Endodermal cell (in vitro differentiated cells): ENCODE results near the gene ZFTA. TPM values are rescaled to one million over a fixed set of nuclear protein-coding genes. Genes with fewer than 3 reads are reported as not detected.
"Not testable (repeated sequence)": the region's sequence is repeated elsewhere in the genome, so short reads cannot be mapped to it uniquely, and the experiment has no call there.

Source experiments
- DNase-seq: peaks from one replicate; pipeline ENCODE4 v3.0.0-alpha.2; 2017
- H3K27ac ChIP-seq: 2 replicates; pipeline ENCODE4 v1.5.1; 2013; ENCODE audit warnings: mild to moderate bottlenecking, low read depth, low read length, moderate library complexity
- H3K27me3 ChIP-seq: 2 replicates; pipeline ENCODE4 v1.6.1; 2013; ENCODE audit warnings: mild to moderate bottlenecking, low read length, moderate library complexity; ENCODE audit not compliant: insufficient read depth, control insufficient read depth, poor library complexity, severe bottlenecking
- H3K36me3 ChIP-seq: 2 replicates; pipeline ENCODE4 v1.7.0; 2013; ENCODE audit warnings: mild to moderate bottlenecking, low read length, moderate library complexity; ENCODE audit not compliant: control insufficient read depth, insufficient read depth
- H3K4me1 ChIP-seq: one replicate; pipeline ENCODE4 v1.7.0; 2013; ENCODE audit warnings: low read length; ENCODE audit not compliant: control insufficient read depth, insufficient read depth
- H3K4me3 ChIP-seq: 2 replicates; pipeline ENCODE4 v1.5.1; 2013; ENCODE audit warnings: mild to moderate bottlenecking, low read length, moderate library complexity
- H3K9ac ChIP-seq: 2 replicates; pipeline ENCODE4 v1.6.1; 2013; ENCODE audit warnings: mild to moderate bottlenecking, low read length, moderate library complexity; ENCODE audit not compliant: poor library complexity, severe bottlenecking; ENCODE audit errors: extremely low read depth
- H3K9me3 ChIP-seq: 2 replicates; pipeline ENCODE4 v1.6.1; 2013; ENCODE audit warnings: mild to moderate bottlenecking, low read length, moderate library complexity; ENCODE audit not compliant: control insufficient read depth
- H3K27ac Mint-ChIP-seq: 2 replicates; pipeline ENCODE4 v1.8.0; 2020; ENCODE audit warnings: mixed read lengths
- H3K27me3 Mint-ChIP-seq: 2 replicates; pipeline ENCODE4 v1.8.0; 2021; ENCODE audit warnings: mild to moderate bottlenecking, mixed read lengths; ENCODE audit not compliant: insufficient read depth
- H3K36me3 Mint-ChIP-seq: 2 replicates; pipeline ENCODE4 v1.8.0; 2020; ENCODE audit warnings: low read depth, mixed read lengths
- H3K4me1 Mint-ChIP-seq: 2 replicates; pipeline ENCODE4 v1.8.0; 2020; ENCODE audit warnings: mixed read lengths
- H3K4me3 Mint-ChIP-seq: 2 replicates; pipeline ENCODE4 v1.8.0; 2020; ENCODE audit warnings: mild to moderate bottlenecking, moderate library complexity, mixed read lengths
- H3K9me3 Mint-ChIP-seq: 2 replicates; pipeline ENCODE4 v1.8.0; 2020; ENCODE audit warnings: mild to moderate bottlenecking, mixed read lengths
- CTCF ChIP-seq: fragments of 200-600 bp; sonication (generic); conservative IDR thresholded peaks from 2 replicates; pipeline ENCODE4 v1.5.0; 2021; ENCODE audit warnings: antibody characterized with exemption, mild to moderate bottlenecking
- WGBS, 2 experiments: methylation state at CpG; one replicate each; pipeline versions ENCODE4 v1.1.5 to v1.1.7; 2013; ENCODE audit warnings: missing lambda C conversion rate in 2 of 2, mixed read lengths in 1 of 2; ENCODE audit not compliant: insufficient coverage in 1 of 2, insufficient read length in 1 of 2; 5-methylcytosine and 5-hydroxymethylcytosine counted together
- total RNA-seq, 2 donors: library from RNA; stranded (reverse); fragmentation: NEBNext Ultra II Directional in 1 of 2; extraction: Animal tissue kit (Norgen Biotek cat#: 25700) in 1 of 2; gene quantifications; 2 replicates in 1 of 2; 3 replicates in 1 of 2; pipeline ENCODE4 v1.2.1, GENCODE V29; 2021

Gene ZFTA
- total RNA-seq, 2 donors from 2014 or later = 31.9 to 38.0 TPM

- H3K4me3 Mint-ChIP-seq = no peak overlapping the region
These were observed 14.2 kb upstream of the ZFTA start for GRCh38 chr11:63782749-63783148.

DNA sequence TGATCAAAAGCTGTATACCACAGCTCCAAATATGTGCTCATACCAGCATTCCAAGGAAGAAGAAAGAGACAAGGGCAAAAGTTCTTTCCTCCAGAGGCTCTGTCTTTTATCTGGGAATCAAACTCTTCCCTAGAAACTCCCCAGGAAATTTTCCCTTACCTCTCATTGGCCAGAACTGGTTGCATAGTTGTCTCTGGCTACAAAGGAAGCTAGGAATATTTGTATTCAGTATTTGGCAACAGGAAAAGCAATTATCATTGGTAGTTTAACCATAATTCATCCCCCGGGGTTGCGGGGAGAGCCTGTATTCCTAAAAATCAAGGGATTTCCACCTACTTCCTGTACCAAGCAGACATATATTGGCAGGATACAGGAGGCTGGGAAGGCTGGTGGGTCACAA lies 10.5 kb upstream of the ZFTA start:
- Histone ChIP-seq H3K4me1 (no peaks in the 10 kb centered on the region), H3K36me3 (no peaks in the 10 kb centered on the region), H3K4me3 (no peak overlapping the region), H3K27ac (no peak overlapping the region), H3K27me3 (no peaks in the 10 kb centered on the region), H3K9me3 (no peaks in the 10 kb centered on the region), H3K9ac (no peak overlapping the region)
- Mint-ChIP-seq H3K36me3 (no peaks in the 10 kb centered on the region), H3K4me1 (no peaks in the 10 kb centered on the region), H3K27ac (no peak overlapping the region), H3K27me3 (peaks cover 22% of the 10 kb centered on the region), H3K4me3 (no peak overlapping the region), H3K9me3 (no peaks in the 10 kb centered on the region)
- TF ChIP-seq CTCF = no peak
- no peak for DNase-seq
- 91% methylated on average over 2 of the region's 2 CpGs; no CpG with 5 or more reads in 1 of the 2 experiments for WGBS, 2 experiments

More at GRCh38 chr11:63782749-63783148, 14.2 kb upstream of the ZFTA start:
- no peak for DNase-seq
- 94 to 100% methylated on average over 3 to 6 of the region's 6 CpGs for WGBS, 2 experiments
- H3K27ac Mint-ChIP-seq = no peak overlapping the region
- no peaks in the 10 kb centered on the region for H3K4me1 Mint-ChIP-seq
- peaks cover 9% of the 10 kb centered on the region for H3K27me3 Mint-ChIP-seq
- H3K9me3 Mint-ChIP-seq = no peaks in the 10 kb centered on the region
- no peak overlapping the region for H3K4me3 ChIP-seq
- no peaks in the 10 kb centered on the region for H3K36me3 Mint-ChIP-seq
- H3K27ac ChIP-seq = no peak overlapping the region
- H3K9me3 ChIP-seq = no peaks in the 10 kb centered on the region
- H3K9ac ChIP-seq = no peak overlapping the region
- TF ChIP-seq CTCF = no peak
- H3K36me3 ChIP-seq = no peaks in the 10 kb centered on the region
- no peaks in the 10 kb centered on the region for H3K4me1 ChIP-seq
- H3K27me3 ChIP-seq = no peaks in the 10 kb centered on the region

DNA sequence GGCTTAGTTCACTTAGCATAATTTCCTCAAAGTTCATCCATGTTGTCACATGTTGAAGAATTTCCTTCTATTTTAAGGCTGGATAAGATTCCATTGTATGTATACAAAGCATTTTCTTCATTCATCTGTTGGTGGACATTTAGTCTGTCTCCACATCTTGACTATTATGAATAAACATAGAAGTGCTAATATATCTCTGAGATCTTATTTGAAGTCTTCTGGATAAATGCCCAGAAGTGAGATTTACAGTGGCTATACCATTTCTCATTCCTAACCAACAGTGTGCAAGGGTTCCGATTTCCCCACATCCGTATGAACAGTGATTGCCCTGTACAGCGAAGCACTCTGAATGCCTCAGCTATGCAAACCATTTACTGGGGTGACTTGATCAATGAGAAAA lies 6.6 kb upstream of the ZFTA start:
- peaks cover 46% of the 10 kb centered on the region for H3K27me3 Mint-ChIP-seq
- 94 to 96% methylated on average over 3 of the region's 3 CpGs for WGBS, 2 experiments
- no peak overlapping the region for H3K4me3 ChIP-seq

DNA sequence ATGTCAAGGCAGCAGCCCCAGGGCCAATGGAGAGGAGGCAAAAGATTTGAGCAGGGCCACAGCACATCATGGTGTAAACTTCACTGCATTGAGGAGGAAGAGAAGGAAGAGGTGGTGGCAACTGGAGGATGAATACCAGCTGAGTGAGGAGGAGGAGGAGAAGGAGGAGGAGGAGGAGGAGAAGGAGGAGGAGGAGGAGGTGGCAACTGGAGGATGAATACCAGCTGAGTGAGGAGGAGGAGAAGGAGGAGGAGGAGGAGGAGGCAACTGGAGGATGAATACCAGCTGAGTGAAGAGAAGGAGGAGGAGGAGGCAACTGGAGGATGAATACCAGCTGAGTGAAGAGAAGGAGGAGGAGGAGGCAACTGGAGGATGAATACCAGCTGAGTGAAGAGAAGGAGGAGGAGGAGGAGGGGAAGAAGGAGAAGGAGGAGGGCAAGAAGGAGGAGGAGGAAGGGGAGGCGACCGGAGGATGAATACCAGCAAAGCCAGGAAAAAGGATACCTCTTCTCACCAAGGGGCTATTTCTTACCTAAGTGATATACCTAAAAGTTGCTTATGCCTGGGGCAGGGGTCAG lies 3.3 kb upstream of the ZFTA start:
- H3K36me3 ChIP-seq, DNase-seq, H3K9ac ChIP-seq, H3K9me3 Mint-ChIP-seq, H3K27ac ChIP-seq, H3K4me1 ChIP-seq, H3K36me3 Mint-ChIP-seq, H3K27ac Mint-ChIP-seq, H3K4me3 ChIP-seq, H3K9me3 ChIP-seq, H3K4me3 Mint-ChIP-seq: not testable (repeated sequence)
- Mint-ChIP-seq H3K4me1 (peaks cover 22% of the 10 kb centered on the region), H3K27me3 (peaks cover 39% of the 10 kb centered on the region)
- 70 to 100% methylated on average over 1 to 2 of the region's 2 CpGs for WGBS, 2 experiments
- H3K27me3 ChIP-seq = peaks cover 14% of the 10 kb centered on the region

More for the DNA sequence above, 6.6 kb upstream of the ZFTA start:
- no peaks in the 10 kb centered on the region for H3K9me3 Mint-ChIP-seq
- H3K4me1 Mint-ChIP-seq = peaks cover 13% of the 10 kb centered on the region
- no peak overlapping the region for H3K4me3 Mint-ChIP-seq
- no peak overlapping the region for H3K27ac Mint-ChIP-seq
- H3K36me3 Mint-ChIP-seq = no peaks in the 10 kb centered on the region
- no peak for TF ChIP-seq CTCF
- H3K4me1 ChIP-seq = no peaks in the 10 kb centered on the region
- DNase-seq = no peak
- no peaks in the 10 kb centered on the region for H3K36me3 ChIP-seq
- H3K9ac ChIP-seq = no peak overlapping the region
- peaks cover 7% of the 10 kb centered on the region for H3K27me3 ChIP-seq
- no peaks in the 10 kb centered on the region for H3K9me3 ChIP-seq
- no peak overlapping the region for H3K27ac ChIP-seq
